HG02885 (cell line): ENCODE measurements around the gene WDFY1.
"Not testable (repeated sequence)": the region's sequence is repeated elsewhere in the genome, so short reads cannot be mapped to it uniquely, and the experiment has no call there.

Experiments
- ATAC-seq: cut with Tn5 transposase; IDR thresholded peaks from one replicate; pipeline ENCODE4 v1.9.1; 2021; ENCODE audit warnings: mild to moderate bottlenecking; ENCODE audit not compliant: unreplicated experiment, poor library complexity

WDFY1 gene

DNA sequence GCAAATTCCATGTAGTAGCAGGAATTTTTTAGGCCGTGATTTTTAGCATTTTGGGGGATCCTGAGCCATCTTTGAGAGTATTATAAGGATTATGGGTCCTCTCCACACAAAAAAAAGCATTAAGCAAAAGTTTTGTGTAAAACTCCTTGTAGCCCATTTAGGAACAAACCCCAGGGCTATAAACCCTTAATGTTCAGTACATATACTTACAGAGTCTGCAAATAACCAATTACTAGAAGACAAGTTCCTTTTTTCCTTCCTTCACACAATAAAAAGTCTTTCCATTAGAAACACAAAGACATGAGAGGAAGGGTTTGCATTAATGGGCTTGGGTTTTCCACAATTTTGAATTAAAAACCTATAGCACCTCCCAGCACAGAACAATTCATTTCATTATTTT lies 44.6 kb downstream of the WDFY1 start:
- no peak for ATAC-seq

DNA sequence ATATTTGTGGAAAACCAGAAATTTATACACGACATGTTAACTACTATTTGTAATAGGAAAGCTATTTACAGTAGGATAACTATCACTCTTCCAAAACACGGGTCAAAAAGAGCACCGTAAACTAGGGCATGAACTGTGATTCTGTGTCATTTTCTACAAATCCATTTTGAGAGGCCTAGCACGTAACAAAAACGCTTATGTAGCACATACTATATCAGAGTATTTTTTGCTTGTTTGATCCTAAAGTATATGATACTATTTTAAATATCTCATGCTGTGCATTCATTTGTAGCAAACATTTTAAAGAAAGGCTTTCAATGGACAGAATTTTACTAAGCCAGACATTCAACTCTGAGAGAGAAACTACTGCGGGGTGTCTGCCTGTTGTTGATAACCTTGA lies 45.1 kb downstream of the WDFY1 start:
- no peak for ATAC-seq

DNA sequence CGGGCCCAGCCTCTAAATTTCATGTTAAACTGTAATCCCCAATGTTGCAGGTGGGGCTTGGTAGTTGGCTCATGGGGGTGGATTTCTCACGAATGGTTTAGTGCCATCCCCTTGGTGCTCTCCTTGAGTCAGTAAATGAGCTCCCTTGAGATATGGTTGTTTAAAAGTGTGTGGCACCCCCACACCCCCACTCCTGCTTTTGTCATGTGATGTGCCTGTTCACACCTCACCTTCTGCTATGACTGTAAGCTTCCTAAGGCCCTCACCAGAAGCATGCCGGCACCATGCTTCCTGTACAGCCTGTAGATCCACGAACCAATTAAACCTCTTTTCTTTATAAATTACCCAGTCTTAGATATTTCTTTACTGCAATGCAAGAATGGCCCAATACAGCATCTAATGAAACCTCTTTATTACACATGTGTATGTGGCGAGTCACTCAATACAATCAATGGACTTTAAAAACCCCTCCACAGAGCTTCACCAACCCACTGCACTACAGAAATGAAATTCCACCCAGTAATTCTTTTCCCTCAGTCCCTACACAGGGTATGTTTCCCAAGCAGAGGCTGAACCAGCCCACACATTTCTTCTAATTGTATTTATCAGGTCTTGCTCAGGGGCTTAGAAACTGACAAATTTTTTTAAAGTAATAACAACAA lies 47.3 kb downstream of the WDFY1 start:
- no peak for ATAC-seq

DNA sequence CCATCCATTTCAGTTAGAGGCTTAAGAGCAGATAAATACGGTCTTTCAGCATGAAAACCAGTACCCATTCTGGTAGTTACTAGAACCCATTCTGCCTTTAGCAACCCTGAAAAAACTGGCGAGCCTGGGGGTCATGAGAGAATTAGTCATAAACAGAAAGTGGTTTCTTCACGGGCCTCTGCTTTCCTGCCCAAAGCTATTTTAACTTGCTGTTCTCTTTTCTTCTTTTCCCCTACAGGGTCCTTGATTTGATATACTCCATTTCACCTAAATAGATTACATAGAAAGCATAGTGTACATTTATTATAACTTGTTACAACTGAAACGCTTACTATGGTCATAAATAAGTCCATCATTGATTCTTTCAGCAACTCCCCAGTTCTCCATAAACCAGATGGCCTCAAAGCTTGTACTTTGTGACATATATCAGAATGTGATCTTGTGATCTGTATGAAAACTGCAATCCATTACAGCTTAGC lies 48.3 kb downstream of the WDFY1 start:
- ATAC-seq = peak; percentile 65

DNA sequence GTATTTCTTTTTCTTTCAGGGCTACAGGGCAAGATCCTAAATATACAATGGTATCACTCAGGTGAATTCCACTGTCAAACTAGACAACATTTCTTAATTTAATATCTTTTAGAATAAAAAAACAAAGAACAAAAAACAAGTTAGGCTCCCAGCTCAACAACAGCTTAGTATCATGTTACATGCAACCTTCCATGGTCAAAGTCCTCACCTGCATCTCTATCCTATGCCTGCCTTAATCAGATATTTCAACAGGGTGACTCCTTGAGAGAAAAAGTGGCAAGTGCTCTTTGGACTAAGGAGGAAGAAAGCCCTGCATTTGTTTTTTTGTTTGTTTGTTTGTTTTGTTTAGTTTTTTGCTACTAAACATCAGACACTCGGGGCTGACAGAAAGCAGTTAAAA lies 50.2 kb downstream of the WDFY1 start:
- ATAC-seq = no peak

DNA sequence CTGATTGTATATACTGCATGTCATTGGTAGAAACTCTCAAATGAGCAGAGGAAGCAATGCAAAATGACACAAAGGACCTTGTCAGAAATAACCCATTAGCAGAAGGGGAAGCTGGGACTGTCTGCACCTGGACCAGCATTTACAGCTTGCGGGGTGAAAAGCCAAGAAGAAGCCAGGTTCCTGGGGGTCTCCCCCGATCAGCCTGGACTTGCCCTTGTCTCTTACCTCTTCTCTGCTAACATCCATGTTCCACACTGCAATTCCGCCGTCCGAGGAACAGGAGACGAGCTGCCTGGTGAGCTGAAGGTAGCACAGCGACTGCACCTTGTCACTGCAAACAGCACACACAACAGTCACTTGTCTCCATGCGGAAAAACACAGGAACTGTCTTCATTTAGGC lies 51.1 kb downstream of the WDFY1 start:
- ATAC-seq = no peak

DNA sequence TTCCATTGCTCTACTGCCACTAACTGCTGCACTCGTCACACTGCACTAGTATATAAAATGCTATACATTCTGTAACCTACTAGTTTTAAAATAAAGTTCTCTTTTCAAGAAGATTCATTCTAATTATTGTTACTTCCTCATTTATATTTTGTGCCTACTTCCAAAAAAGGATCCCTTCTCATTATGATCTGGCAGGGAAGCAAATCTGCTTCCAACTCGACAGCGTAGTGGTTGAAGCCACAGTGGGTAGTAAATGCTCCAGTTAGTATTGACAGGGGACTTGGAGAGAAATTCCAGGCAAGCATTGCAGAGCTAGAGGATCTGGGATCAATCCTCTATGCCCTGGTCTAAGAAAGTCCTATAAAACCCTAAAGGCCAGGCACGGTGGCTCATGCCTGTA lies 54.4 kb downstream of the WDFY1 start:
- ATAC-seq = no peak

DNA sequence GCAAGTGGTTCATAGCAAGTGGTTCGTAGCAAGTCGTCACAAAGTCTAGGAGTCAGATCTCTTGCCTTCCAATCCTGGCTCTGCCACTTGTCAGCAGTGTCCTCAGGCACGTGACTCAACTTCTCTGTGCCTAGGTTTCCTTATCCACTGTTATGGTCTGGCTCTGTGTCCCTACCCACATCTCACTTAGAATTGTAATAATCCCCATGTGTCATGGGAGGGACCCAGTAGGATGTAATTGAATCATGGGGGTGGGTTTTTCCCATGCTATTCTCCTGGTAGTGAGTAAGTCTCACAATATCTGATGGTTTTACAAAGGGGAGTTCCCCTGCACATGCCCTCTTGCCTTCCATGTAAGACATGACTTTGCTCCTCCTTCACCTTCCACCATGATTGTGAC lies 55.9 kb downstream of the WDFY1 start:
- no peak for ATAC-seq

DNA sequence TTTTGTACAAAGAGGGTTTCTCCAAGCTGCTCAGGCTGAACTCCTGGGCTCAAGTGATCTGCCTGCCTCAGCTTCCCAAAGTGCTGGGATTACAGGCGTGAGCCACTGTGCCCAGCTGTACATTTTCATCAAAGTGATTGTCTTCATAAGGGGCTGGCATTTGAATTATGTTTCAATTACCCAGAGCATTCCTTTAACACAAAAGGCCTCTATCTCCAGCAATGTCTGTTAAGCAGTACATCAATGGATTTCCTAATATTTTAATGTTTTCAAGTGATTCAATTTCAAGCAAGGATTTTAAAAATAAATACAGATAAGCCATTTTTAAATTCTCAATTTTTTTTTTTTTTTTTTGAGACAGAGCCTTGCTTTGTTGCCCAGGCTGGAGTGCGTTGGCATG lies 56.9 kb downstream of the WDFY1 start:
- no peak for ATAC-seq

DNA sequence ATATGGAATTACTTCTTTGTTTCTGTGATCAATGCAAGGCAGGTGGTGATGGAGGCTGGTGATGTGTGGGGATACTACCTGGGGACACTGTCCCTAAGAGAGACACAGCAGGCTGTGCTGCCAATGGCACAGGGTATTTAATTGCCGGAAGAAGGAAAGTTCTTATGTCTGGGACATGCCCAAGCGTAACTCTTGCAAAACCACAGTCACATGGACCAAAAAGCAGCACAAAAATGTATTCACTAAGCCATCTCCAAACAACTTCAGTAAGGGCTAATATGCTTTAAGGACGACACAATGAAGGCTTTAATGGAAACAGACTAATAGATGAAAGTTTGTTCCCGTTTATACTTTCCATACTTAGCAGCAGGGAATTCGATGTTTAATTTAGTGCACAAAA lies 58.0 kb downstream of the WDFY1 start:
- ATAC-seq = no peak

DNA sequence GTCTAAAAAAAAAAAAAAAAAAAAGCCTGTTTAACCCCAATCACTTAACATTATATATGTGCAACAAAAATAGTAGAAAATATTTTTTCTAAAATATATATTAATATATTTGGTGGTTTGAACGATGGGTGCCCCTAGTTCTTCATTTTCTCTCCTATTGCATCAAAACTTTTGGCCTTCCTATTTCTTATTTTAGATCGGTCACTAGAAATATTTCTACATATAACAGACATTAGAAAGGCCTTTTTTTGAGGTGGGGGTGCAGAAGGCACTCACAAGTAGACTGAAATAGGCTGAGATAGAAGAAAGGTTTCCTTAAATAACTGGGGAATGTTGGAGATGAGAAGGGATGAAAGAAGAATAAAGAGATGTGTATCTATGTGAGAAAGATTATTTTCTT lies 58.4 kb downstream of the WDFY1 start:
- no peak for ATAC-seq

DNA sequence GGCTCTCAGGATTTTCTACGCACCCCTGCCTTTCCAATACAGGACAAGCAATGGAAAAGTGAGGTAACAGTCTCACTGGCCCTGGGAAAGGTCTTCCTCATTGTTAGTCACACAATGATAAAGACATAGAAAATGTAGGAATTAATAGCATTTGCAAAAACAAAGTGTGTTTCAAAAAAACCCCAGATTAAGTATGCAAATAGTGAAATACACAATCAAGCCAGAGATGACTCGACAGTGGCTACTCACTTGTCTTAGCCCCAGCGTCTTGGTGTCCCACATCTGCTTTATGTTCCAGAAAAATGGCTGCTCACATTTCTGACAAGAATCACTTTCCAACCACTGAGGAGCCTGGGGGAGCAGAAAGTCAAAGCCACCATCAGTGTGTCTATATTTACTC lies 60.7 kb downstream of the WDFY1 start:
- peak; percentile 95 for ATAC-seq

DNA sequence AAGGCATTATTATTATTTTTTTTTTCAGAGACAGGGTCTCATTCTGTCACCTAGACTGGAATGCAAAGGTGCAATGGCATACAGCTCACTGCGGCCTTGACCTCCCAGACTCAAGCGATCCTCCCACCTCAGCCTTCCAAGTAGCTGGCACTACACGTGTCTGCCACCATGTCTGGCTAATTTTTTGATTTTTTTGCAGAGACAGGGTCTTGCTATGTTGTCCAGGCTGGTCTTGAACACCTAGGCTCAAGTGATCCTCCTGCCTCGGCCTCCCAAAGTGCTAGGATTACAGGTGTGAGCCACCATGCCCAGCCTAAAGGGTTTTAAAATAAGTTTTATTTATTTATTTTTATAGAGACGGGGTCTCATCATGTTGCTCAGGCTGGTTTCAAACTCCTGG lies 62.4 kb downstream of the WDFY1 start:
- ATAC-seq = no peak

DNA sequence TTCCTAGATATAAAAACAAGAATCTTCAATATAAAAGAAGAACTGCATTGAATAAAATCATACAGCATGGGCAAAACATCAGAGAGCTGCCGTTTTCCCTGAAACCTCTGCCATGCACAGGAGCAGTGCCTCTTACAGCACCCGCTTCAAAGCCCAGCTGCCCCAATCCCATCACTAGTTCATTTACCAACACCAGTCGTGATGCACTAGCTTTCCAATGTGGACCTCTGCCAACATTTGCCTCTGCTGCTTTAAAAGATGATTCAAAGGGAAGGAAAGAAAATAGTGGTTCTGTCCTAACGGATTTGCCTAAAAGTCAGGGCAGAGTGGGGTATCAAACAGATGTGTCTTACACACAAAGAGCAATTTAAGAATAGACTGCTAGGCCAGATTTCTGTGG lies 64.3 kb downstream of the WDFY1 start:
- ATAC-seq = no peak

DNA sequence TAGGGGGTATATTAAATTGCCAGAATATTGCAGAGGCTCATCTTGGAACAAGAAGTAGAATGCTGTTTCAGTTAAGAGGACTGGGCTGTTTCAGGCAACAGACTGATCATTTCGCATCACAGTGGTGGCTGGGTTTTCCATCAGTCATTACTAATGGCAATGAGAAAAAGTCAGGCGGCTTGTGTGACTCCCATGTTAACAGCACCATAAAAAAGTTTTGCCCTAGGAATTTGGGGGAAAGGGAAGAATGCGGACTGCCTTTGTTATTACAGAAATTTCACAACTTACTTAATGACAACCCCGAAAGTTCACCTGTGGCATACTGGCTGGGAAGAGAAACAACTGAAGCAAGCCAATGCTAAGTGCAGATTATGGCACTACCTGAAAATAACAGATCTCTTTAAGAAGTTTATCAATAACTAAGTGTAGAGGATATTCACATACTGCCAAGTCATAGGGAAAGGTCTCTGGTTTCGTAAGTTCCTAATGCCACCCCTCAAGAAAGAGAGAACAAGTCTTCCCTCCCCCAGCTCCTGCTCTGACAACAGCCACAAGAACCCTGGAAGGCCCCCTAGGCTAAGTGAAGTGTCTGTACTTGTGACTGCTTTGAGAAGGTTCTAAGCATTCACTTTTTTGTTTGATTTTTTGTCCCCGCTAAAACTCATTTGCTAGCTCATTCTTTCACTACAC lies 67.3 kb downstream of the WDFY1 start:
- ATAC-seq = no peak

DNA sequence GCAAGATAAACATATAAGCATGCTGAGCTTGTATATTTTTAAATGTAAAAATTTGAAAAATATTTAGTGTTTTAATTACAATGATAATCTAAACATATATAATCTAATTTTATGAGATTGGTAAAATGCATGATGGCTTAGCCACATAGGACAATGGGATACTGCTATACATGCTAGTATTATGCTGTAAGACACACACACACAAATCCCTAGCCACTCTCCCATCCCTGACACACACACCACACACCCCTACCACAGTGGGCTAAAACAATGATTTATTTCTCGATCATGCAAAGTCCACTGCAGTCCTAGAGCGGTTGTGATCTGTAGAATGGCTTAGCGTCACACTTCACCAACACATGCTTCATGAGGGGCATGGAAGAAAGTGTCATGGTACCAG lies 71.5 kb downstream of the WDFY1 start:
- no peak for ATAC-seq

DNA sequence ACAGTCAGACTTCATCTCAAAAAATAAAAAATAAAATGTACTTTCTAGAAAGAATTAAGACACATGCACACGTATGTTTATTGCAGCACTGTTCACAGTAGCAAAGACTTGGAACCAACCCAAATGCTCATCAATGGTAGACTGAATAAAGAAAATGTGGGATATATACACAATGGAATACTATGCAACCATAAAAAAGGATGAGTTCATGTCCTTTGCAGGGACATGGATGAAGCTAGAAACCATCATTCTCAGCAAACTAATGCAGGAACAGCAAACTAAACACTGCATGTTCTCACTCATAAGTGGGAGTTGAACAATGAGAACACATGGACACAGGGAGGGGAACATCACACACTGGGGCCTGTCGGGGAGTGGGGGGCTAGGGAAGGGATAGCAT lies 72.4 kb downstream of the WDFY1 start:
- not testable (repeated sequence) for ATAC-seq

DNA sequence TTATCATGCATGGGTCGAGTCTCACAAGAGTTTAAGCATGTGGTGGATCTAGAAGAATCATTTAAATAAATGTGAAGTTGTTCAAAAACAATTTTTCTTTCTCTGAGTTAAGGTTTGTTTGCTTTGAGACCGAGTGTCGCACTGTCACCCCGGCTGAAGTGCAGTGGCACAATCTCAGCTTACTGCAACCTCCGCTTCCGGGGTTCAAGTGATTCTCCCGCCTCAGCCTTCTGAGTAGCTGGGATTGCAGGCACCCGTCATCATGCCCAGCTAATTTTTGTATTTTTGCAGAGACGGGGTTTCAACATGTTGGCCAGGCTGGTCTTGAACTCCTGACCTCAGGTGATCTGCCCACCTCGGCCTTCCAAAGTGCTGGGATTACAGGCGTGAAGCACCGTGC lies 73.5 kb downstream of the WDFY1 start:
- not testable (repeated sequence) for ATAC-seq

DNA sequence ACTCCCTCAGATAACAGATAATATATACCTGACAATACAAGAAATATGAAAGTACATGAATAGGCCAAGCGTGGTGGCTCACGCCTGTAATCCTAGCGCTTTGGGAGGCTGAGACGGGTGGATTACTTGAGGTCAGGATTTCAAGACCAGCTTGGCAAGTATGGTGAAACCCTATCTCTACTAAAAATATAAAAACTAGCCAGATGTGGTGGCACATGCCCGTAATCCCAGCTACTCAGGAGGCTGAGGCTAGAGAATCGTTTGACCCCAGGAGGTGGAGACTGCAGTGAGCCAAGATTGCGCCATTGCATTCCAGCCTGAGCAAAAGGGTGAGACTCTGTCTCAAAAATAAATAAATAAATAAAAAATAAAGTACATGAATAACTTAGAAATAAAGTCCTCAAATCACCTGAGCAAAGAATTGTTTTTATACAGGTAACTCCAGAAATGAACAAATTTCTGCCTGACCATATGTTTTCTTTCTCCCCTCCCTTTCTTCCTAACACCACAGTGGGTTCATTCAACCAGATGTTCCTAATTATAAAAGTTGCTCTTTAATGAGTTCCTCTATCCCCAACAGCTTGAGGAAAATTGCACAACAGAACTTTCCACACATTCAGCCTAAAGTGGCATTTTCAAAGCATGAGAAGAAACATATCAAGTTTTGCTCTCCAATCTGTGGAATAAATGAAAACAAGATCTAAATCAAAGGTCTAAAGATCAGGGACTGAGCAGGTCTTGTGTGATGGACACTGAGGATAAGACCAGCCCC lies 74.1 kb downstream of the WDFY1 start:
- ATAC-seq = no peak

DNA sequence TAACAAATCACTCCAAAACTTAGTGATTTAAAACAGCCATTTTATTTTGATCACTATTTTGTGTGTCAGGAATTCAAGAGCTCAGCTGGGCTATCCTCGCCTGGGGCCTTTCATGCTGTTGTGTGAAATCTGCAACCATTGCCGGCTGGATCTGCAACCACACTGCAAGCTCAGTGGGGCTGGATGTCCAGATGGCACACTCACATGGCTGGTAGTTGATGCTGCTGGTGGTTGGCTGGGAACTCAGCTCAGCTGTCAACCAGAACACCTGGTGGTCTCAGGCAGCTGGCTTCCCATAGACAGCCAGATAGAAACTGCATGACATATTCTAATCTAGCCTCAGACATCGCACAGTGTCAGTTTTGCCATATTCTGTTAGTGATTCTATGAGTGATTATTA lies 77.1 kb downstream of the WDFY1 start:
- ATAC-seq = peak; percentile 52

DNA sequence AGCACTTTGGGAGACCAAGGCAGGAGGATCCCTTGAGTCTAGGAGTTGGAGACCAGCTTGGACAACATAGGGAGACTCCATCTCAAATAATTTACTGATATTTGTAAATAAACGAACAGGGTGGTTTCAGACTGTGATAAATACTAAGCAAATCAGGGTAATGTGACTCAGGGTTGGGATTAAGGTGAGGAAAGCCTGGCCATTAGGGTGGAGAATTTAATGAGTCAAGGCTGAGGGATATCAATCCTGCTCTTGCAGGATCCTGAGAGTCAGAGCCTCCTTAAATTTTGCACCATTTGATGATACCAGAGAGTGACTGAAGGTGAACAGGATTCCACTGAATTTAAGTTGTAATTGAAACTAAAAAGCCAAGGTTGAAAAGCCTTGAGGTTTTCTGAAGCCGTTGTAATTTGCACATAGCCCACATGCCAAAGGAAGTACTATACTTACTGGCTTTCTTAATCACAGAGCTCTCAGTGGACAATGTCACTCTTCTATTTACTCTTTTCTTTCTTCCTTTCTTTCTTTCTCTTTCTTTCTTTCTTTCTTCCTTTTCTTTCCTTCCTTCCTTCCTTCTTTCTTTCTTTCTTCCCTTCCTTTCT lies 79.1 kb downstream of the WDFY1 start:
- no peak for ATAC-seq
